H9 (cell line): ENCODE results near the gene SLC27A6. TPM values are rescaled to one million over a fixed set of nuclear protein-coding genes. Genes with fewer than 3 reads are reported as not detected.

Experiments
- DNase-seq: peaks from one replicate; pipeline ENCODE4 v3.0.0-alpha.2; 2017
- H2AFZ ChIP-seq: one replicate; pipeline ENCODE4 v1.6.1; 2013; ENCODE audit warnings: mild to moderate bottlenecking, low read length, control low read depth, moderate library complexity
- H2AK5ac ChIP-seq: 2 replicates; pipeline ENCODE4 v1.6.1; 2013; ENCODE audit warnings: low read length, control low read depth, mixed read lengths; ENCODE audit not compliant: insufficient read length
- H2BK120ac ChIP-seq: one replicate; pipeline ENCODE4 v1.6.1; 2013; ENCODE audit warnings: low read depth, mild to moderate bottlenecking, low read length, control low read depth, inconsistent platforms; ENCODE audit not compliant: poor library complexity, severe bottlenecking
- H2BK12ac ChIP-seq: 2 replicates; pipeline ENCODE4 v1.6.1; 2013; ENCODE audit warnings: low read length, control low read depth, mixed read lengths, low read depth; ENCODE audit not compliant: insufficient read length
- H2BK15ac ChIP-seq: 2 replicates; pipeline ENCODE4 v1.6.1; 2013; ENCODE audit warnings: low read depth, low read length, control low read depth
- H2BK20ac ChIP-seq: one replicate; pipeline ENCODE4 v1.6.1; 2013; ENCODE audit warnings: low read depth, mild to moderate bottlenecking, low read length, control low read depth, inconsistent platforms; ENCODE audit not compliant: poor library complexity, severe bottlenecking
- H2BK5ac ChIP-seq: 2 replicates; pipeline ENCODE4 v1.6.1; 2013; ENCODE audit warnings: low read length, control low read depth, mixed read lengths; ENCODE audit not compliant: insufficient read length
- H3K14ac ChIP-seq: 2 replicates; pipeline ENCODE4 v1.6.1; 2013; ENCODE audit warnings: low read length, control low read depth; ENCODE audit not compliant: insufficient read depth
- H3K18ac ChIP-seq: 2 replicates; pipeline ENCODE4 v1.6.1; 2013; ENCODE audit warnings: low read depth, mild to moderate bottlenecking, mixed read lengths, low read length, control low read depth; ENCODE audit not compliant: insufficient read length
- H3K23ac ChIP-seq: 2 replicates; pipeline ENCODE4 v1.6.1; 2013; ENCODE audit warnings: low read length, control low read depth, mixed read lengths, low read depth; ENCODE audit not compliant: insufficient read length
- H3K23me2 ChIP-seq: 2 replicates; pipeline ENCODE4 v1.6.1; 2013; ENCODE audit warnings: low read depth, mild to moderate bottlenecking, mixed read lengths, low read length, control low read depth; ENCODE audit not compliant: insufficient read length, poor library complexity, severe bottlenecking
- H3K27ac ChIP-seq: 2 replicates; pipeline ENCODE4 v1.5.1; 2013; ENCODE audit warnings: low read length, control low read depth, mixed read lengths, low read depth; ENCODE audit not compliant: insufficient read length
- H3K27me3 ChIP-seq: 2 replicates; pipeline ENCODE4 v1.6.1; 2013; ENCODE audit warnings: low read length, control low read depth, inconsistent platforms; ENCODE audit not compliant: insufficient read depth
- H3K4ac ChIP-seq: 2 replicates; pipeline ENCODE4 v1.6.1; 2013; ENCODE audit warnings: low read depth, mild to moderate bottlenecking, control low read depth, inconsistent platforms, low read length, moderate library complexity
- H3K4me1 ChIP-seq: 2 replicates; pipeline ENCODE4 v1.6.1; 2013; ENCODE audit warnings: low read length, control low read depth, inconsistent platforms; ENCODE audit not compliant: insufficient read depth
- H3K4me2 ChIP-seq: 2 replicates; pipeline ENCODE4 v1.6.1; 2013; ENCODE audit warnings: low read length, control low read depth, mixed read lengths; ENCODE audit not compliant: insufficient read length, insufficient read depth
- H3K56ac ChIP-seq: 2 replicates; pipeline ENCODE4 v1.6.1; 2013; ENCODE audit warnings: low read depth, mild to moderate bottlenecking, mixed read lengths, low read length, control low read depth; ENCODE audit not compliant: insufficient read length
- H3K79me1 ChIP-seq: 2 replicates; pipeline ENCODE4 v1.6.1; 2013; ENCODE audit warnings: low read depth, mild to moderate bottlenecking, moderate library complexity, low read length, control low read depth, inconsistent platforms; ENCODE audit not compliant: insufficient read depth, poor library complexity, severe bottlenecking
- H3K79me2 ChIP-seq: 2 replicates; pipeline ENCODE4 v1.6.1; 2013; ENCODE audit warnings: low read length, control low read depth, inconsistent platforms; ENCODE audit not compliant: insufficient read depth
- H3K9ac ChIP-seq: 2 replicates; pipeline ENCODE4 v1.6.1; 2013; ENCODE audit warnings: low read length, control low read depth, mixed read lengths; ENCODE audit not compliant: insufficient read length; ENCODE audit errors: extremely low read depth
- H3K9me3 ChIP-seq: one replicate; pipeline ENCODE4 v1.6.1; 2013; ENCODE audit warnings: low read depth, low read length, inconsistent platforms; ENCODE audit not compliant: control insufficient read depth
- H3T11ph ChIP-seq: one replicate; pipeline ENCODE4 v1.6.1; 2013; ENCODE audit warnings: mild to moderate bottlenecking, low read length, control low read depth, inconsistent platforms
- H4K20me1 ChIP-seq: one replicate; pipeline ENCODE4 v1.6.1; 2013; ENCODE audit not compliant: control insufficient read depth, insufficient read length, insufficient read depth
- H4K5ac ChIP-seq: 2 replicates; pipeline ENCODE4 v1.6.1; 2013; ENCODE audit warnings: low read depth, mild to moderate bottlenecking, mixed read lengths, low read length, control low read depth; ENCODE audit not compliant: insufficient read length
- H4K8ac ChIP-seq: replicated peaks from 2 replicates; pipeline ENCODE4 v1.6.1; 2013; ENCODE audit warnings: low read length, control low read depth, mixed read lengths, low read depth; ENCODE audit not compliant: insufficient read length
- H4K91ac ChIP-seq: 2 replicates; pipeline ENCODE4 v1.6.1; 2013; ENCODE audit warnings: low read depth, mild to moderate bottlenecking, moderate library complexity, mixed read lengths, low read length, control low read depth; ENCODE audit not compliant: insufficient read length
- H3K27ac Mint-ChIP-seq, 3 experiments: 2 replicates in 2 of 3; 3 replicates in 1 of 3; pipeline ENCODE4 v1.8.0; 2020 to 2021; ENCODE audit warnings: mixed read lengths in 3 of 3, mild to moderate bottlenecking in 1 of 3, moderate library complexity in 1 of 3
- H3K27me3 Mint-ChIP-seq: 2 replicates; pipeline ENCODE4 v1.8.0; 2021; ENCODE audit warnings: low read depth, mild to moderate bottlenecking, moderate library complexity, mixed read lengths
- H3K36me3 Mint-ChIP-seq, 3 experiments: 2 replicates in 2 of 3; 3 replicates in 1 of 3; pipeline ENCODE4 v1.8.0; 2020 to 2021; ENCODE audit warnings: low read depth in 3 of 3, mixed read lengths in 3 of 3; ENCODE audit not compliant: insufficient read depth in 1 of 3
- H3K4me1 Mint-ChIP-seq, 2 experiments: 2 replicates each; pipeline ENCODE4 v1.8.0; 2020; ENCODE audit warnings: mixed read lengths in 2 of 2
- H3K4me3 Mint-ChIP-seq, 2 experiments: 2 replicates in 1 of 2; 3 replicates in 1 of 2; pipeline ENCODE4 v1.8.0; 2020 to 2021; ENCODE audit warnings: mild to moderate bottlenecking in 2 of 2, mixed read lengths in 2 of 2, moderate library complexity in 1 of 2
- H3K9me3 Mint-ChIP-seq, 2 experiments: 2 replicates in 1 of 2; 3 replicates in 1 of 2; pipeline ENCODE4 v1.8.0; 2020; ENCODE audit warnings: mild to moderate bottlenecking in 2 of 2, mixed read lengths in 2 of 2, moderate library complexity in 1 of 2
- total RNA-seq: library from RNA; stranded (reverse); gene quantifications from 2 replicates; pipeline ENCODE4 v1.2.1, GENCODE V29; 2021
- TF ChIP-seq, protein P1 (sequence below): fragments of 200-600 bp; sonication (generic); conservative IDR thresholded peaks from 3 replicates; pipeline ENCODE4 v1.8.0; 2021; ENCODE audit warnings: antibody characterized with exemption, mild to moderate bottlenecking

Gene SLC27A6
- total RNA-seq, 1 experiment from 2014 or later, result 3.0 TPM

- no peak overlapping the region for H3K18ac ChIP-seq
- no peaks in the 10 kb centered on the region for H3K23me2 ChIP-seq
- no peaks in the 10 kb centered on the region for H3K27me3 ChIP-seq
- no peak overlapping the region for H2AFZ ChIP-seq
- DNase-seq, result no peak
- no peak overlapping the region for H3K4ac ChIP-seq
- no peak overlapping the region for H3K56ac ChIP-seq
- no peak overlapping the region for H2BK20ac ChIP-seq
- Mint-ChIP-seq H3K4me1 (no peaks in the 10 kb centered on the region), H3K27me3 (no peaks in the 10 kb centered on the region; the same call in 1 of the 2 replicates), H3K36me3 (no peaks in the 10 kb centered on the region), H3K27ac (no peak overlapping the region), H3K9me3 (no peaks in the 10 kb centered on the region), H3K4me3 (no peak overlapping the region)
- no peaks in the 10 kb centered on the region for H3K79me2 ChIP-seq
- no peak overlapping the region for H2BK120ac ChIP-seq
- no peak overlapping the region for H3K9ac ChIP-seq
- H2AK5ac ChIP-seq, result no peak overlapping the region
- no peak overlapping the region for H3K23ac ChIP-seq
- no peak overlapping the region for H4K8ac ChIP-seq
- no peak overlapping the region for H3T11ph ChIP-seq
- TF ChIP-seq, protein P1, sequence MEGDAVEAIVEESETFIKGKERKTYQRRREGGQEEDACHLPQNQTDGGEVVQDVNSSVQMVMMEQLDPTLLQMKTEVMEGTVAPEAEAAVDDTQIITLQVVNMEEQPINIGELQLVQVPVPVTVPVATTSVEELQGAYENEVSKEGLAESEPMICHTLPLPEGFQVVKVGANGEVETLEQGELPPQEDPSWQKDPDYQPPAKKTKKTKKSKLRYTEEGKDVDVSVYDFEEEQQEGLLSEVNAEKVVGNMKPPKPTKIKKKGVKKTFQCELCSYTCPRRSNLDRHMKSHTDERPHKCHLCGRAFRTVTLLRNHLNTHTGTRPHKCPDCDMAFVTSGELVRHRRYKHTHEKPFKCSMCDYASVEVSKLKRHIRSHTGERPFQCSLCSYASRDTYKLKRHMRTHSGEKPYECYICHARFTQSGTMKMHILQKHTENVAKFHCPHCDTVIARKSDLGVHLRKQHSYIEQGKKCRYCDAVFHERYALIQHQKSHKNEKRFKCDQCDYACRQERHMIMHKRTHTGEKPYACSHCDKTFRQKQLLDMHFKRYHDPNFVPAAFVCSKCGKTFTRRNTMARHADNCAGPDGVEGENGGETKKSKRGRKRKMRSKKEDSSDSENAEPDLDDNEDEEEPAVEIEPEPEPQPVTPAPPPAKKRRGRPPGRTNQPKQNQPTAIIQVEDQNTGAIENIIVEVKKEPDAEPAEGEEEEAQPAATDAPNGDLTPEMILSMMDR, result no peak
- no peak overlapping the region for H2BK5ac ChIP-seq
- H3K4me2 ChIP-seq, result no peak overlapping the region
- H4K5ac ChIP-seq, result no peak overlapping the region
- H3K27ac ChIP-seq, result no peak overlapping the region
- no peaks in the 10 kb centered on the region for H3K9me3 ChIP-seq
- no peaks in the 10 kb centered on the region for H4K20me1 ChIP-seq
- no peak overlapping the region for H2BK15ac ChIP-seq
- no peak overlapping the region for H3K14ac ChIP-seq
- no peak overlapping the region for H2BK12ac ChIP-seq
- H4K91ac ChIP-seq, result no peak overlapping the region
- H3K4me1 ChIP-seq, result no peaks in the 10 kb centered on the region
- no peaks in the 10 kb centered on the region for H3K79me1 ChIP-seq
These were observed 114.2 kb downstream of the SLC27A6 start for GRCh38 chr5:129079496-129079895.
